NCI-H187 (cell line): ENCODE measurements around the gene GPC6.

Source experiments
- DNase-seq, 2 experiments: peaks; one replicate each; lab custom pipeline; 2025; lab: John Stamatoyannopoulos, UW

The GPC6 gene

GRCh38 chr13:93562676-93563075 lies 336.1 kb downstream of the GPC6 start:
- no peak for DNase-seq

GRCh38 chr13:93577105-93577504 lies 350.5 kb downstream of the GPC6 start:
- DNase-seq = no peak

DNA sequence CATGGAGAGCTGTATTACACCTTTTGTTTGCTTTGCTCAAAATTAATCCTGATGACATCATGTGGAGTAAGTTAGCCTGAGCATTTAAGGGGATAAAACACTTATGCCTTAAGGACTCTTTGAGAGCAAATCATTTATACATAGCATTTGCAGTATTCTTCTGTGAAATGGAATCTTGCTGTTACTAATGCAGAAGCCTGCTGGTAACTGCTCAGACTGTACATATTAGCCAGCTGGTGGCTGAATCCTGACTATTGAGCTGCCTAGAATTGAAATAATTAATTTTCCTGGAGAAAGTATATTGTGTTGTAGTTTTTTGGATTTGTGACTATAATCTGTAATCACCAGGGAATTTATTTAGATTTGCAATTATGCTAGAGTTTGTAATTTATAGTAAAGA lies 363.2 kb downstream of the GPC6 start:
- no peak for DNase-seq

DNA sequence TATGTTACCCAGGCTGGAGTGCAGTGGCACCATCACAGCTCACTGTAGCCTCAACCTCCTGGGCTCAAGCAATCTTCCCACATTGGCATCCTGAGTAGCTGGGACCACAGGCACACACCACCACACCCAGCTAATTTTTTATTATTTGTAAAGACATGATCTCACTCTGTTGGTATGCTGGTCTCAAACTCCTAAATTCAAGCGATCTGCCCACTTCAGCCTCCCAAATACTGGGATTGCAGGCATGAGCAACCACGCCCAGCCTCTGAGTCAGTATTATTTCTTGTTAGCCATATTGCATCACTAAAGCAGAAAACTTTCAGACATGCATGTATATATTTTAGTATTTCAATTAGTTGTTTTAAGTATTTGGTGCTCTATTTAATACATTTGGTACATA lies 376.4 kb downstream of the GPC6 start:
- DNase-seq = no peak

GRCh38 chr13:93614776-93615175 lies 388.2 kb downstream of the GPC6 start:
- DNase-seq = no peak

DNA sequence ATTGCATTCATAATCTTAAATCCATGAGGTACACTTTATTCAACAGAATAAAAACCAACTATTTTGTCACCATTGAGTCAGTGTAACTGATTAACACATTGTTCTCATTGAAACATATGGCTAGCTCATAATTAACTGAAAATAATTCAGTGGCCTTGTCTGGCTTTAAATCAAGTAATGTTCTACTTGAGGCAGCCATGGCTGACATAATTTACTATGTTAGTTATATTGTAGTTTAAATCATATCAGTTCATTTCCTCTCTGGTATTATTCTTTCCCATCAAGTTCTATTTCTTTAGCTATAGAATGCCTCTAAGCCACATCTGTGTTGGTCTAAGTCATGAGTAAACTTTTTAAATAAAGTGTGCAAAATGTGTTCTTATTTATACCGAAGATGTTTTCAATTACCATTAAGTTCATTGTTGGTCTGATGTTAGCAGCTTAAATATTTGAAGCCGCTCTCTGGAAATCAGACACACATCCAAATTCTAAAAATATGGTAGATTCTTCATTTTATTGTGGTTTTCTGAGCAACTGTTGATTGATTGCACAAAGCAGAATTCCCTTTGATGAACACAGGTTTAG lies 393.7 kb downstream of the GPC6 start:
- no peak for DNase-seq

GRCh38 chr13:93621051-93621450 lies 394.4 kb downstream of the GPC6 start:
- DNase-seq = no peak

DNA sequence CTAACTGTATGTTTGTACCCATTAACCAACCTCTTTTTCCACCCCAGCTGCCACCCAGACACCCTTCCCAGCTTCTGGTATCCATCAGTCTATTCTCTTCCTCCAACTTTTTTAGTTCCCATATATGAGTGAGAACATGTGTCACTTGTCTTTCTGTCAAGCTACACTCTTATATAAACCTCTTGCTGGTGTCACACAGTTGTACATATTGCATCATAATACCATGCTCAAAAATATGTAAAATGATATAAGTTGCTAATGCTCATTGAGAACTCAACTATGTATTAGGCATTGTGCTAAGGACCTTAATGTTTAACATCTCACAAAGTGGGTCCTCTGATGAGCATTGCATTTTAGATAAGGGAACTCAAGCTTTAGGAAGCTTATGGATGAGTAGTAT lies 395.4 kb downstream of the GPC6 start:
- DNase-seq = no peak

GRCh38 chr13:93624311-93624777 lies 397.7 kb downstream of the GPC6 start:
- DNase-seq = no peak

GRCh38 chr13:93625536-93625935 lies 398.9 kb downstream of the GPC6 start:
- DNase-seq = no peak

DNA sequence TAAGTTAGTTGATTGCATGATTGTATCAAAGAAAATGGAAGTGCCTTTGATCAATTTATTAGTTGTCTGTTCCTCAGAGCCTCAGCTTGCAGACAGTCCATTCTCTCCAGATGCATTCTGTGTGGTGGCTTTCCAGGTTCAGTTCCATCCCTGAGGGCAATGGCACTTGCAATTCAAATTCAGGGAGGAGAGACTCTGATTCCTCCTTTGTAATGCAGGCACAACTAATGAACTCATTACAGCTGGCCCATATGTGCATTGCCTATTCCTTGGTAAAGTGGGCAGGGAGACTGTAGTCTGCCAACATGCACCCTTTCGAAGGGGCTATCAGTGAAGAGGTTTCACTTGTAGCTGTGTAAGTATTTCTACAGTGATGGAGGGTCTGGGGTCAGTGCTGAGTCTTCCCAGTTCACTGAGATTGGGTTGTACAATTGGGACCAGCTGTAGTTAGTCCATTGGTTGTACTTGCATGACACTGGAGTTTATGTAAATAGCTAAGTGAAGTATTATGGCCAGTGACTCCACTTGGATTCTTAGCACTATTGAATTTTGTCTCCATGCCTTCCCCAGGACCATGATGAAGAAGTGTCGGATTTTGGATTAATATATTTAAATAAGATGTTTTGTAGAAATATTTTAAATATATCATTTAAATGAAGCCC lies 401.7 kb downstream of the GPC6 start:
- DNase-seq = no peak

DNA sequence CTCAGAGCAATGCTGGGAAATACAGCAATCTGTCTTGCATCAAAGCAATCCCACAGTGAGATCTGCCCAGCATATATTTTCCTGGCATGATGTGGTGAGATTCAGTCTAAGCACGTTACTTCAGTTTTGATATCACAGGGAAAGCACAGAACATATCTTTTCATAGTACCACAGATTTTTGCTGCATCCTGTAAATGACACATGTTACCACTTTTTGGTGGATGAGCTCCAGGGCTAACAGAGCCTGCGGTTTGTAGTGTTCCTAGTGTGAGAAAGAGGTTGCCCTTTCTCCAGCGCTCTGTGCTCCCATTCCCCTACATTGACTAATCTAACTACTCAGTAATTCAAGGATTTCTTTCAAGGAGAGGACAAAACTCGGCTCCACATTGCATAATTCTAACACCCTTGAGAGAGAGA lies 409.0 kb downstream of the GPC6 start:
- DNase-seq = no peak

- no peak for DNase-seq
Observed at GRCh38 chr13:93637852-93638251, 411.2 kb downstream of the GPC6 start.

- DNase-seq = no peak
Observed at GRCh38 chr13:93640452-93640851, 413.8 kb downstream of the GPC6 start.

DNA sequence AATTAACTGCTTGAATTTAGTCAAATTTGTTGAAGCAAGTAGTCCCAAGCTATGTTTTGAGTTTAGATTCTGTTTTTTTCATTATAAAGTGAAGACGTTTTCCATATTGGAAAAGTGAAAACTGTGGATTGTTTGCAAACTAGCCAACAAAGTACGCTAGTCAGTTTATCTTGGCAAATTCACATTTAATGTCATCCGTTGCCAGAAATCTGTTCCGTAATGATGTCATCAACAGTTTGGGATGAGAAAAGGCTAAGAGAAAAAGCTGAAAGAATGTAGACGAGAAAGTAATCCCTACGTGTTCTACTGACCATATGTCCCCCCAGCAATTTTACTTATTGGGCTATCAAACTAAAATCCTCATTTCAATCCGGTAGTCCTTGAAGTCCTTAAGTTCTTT lies 419.6 kb downstream of the GPC6 start:
- no peak for DNase-seq

GRCh38 chr13:93649496-93649895 lies 422.9 kb downstream of the GPC6 start:
- DNase-seq = no peak

DNA sequence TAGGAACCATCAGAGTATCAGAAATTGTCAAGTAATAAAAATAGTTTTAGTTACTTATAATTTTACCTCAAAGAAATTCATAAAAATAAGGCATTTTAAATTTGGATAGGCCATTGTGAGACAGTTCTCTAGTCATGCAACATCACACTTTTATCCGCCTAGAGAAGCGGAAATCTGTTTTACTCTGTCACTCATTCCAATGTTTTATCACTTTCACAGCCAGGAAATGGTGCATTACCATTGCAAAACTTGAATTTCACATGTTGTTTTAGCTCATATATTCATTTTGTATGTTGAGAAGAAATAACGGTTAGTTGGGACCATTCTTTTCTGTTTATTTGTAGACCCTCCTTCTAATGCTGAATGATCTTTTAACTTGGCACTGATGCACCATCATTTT lies 427.2 kb downstream of the GPC6 start:
- no peak for DNase-seq

DNA sequence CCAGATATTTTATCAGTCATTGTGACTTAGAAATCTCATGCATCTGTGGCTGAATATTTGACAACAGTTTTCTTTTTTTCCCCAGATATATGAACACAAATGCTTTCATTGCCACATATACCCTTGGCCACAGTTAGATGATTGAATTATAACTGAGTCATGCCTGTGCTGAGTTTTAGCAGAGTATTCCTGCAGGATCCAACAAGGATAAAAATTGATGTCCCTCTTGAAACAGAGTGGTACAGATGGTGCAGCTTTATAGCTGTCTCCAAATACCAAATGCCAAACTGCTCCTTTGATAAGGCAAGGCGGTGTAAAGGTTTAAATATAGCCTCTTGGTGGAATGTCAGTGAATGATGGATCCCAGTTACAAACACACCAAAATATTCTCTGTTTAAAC lies 428.5 kb downstream of the GPC6 start:
- no peak for DNase-seq

- no peak for DNase-seq
Observed at GRCh38 chr13:93660391-93661063, 433.9 kb downstream of the GPC6 start.

GRCh38 chr13:93670866-93671265 lies 444.3 kb downstream of the GPC6 start:
- no peak for DNase-seq

DNA sequence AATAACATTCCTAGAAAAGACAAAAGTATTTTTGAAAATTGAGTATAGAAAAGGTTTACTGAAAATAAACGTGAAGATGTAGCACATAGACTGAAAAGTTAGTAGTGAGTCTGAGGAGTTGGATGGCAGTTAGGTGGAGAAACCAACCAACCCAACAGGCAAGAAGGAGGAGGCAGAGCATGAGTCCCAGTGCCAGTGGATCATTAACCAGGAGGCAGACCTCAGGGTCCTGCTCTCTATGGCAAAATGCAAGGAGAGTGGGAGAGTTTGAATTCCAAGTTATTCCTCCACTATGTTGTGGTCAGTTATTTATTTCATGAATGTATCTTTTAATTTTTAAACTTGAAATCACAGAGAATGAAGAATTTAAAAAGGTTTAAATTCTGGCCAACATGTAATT lies 446.4 kb downstream of the GPC6 start:
- DNase-seq = no peak

DNA sequence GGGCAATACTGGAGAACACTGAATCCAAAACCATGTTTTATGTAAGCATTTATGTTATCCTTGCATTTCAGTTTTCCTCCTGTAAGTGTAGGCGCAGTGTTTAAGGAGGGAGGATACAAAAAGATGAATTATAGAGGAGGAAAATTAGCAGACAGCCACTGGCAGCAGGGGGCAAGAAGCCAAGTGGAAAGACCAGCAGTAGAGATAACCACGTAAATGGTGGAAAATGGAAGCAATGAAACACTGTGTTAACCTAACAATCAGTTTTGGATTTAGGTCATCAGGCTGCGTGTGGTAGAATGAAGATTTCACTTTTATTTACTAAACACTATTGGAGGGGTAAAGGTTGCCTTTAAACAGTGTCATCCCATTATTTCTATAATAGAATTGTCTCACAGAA lies 447.3 kb downstream of the GPC6 start:
- no peak for DNase-seq

GRCh38 chr13:93674337-93674755 lies 447.7 kb downstream of the GPC6 start:
- no peak for DNase-seq

GRCh38 chr13:93680329-93680728 lies 453.7 kb downstream of the GPC6 start:
- no peak for DNase-seq
